Measurements from ENCODE around the gene ELK1.
A peak's percentile ranks its signal among the peaks of the same experiment; 100 is the strongest.

ELK1 gene

DNA sequence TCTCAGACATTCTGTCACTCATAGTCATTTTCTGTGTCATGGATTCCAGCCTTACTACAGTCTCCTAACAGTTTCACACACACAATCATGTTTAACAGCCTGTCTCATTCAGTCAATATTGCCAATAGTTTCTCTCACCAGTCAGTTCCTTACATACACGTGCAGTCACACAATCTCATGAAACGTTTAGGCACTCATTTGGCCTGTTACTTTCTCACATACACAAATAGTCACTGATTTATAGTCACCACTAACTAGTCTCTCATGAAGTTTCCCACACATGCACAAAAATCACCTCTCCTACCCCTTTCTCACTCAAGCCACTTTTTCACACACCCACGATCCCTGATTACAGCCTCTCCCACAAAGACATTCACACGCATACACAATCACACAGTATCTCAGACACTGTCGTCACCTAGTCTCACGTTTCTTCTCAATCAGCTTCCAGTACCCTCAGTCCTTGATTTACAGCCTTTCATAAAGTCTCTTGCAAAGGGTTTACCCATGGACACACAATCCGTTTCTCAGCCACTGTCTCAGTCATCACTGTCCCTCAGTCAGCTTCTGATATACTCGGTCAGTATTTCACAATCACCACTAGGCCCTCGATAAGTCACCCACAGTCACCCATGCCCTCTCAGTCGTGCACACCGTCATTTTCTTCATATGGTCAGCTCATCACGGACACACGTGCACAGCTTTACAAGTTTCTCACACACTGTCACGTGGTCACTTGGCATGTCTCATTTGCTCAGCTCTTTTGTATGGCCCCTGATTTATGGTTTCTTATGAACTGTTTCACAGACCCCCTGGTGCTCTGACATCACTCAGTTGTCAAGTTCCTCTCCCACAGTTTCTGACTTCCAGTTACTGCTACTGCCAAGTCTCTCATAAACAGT is 16.4 kb downstream of the ELK1 start:
- CTCF ChIA-PET: no interaction called here

DNA sequence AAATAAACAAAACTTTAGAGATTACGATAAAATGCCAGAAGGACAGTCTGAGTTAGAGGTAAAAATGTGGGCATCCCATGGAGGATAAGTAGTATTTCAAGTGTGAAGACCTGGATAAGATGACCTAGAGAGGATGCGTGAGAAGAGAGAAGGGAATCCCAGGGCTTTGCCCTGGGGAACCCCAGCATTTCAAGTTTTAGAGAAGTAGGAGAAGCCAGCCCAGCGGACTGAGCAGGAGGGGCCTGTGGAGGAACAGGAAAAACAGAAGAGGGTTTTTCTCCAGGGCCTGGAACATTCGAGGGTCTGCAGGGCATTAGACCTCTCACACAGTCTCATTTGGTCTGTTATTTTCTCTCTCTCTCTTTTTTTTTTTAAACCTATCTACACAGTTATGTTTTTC is 17.7 kb downstream of the ELK1 start:
- CTCF ChIA-PET: no interaction called here
- Mint-ChIP-seq H3K27ac (peak overlapping the region; percentile 39), H3K9me3 (no peaks in the 10 kb centered on the region), H3K27me3 (no peaks in the 10 kb centered on the region), H3K36me3 (peaks cover 17% of the 10 kb centered on the region), H3K4me3 (no peak overlapping the region), H3K4me1 (peaks cover 36% of the 10 kb centered on the region)
- DNase-seq: no peak

More for the DNA sequence above, 16.4 kb downstream of the ELK1 start:
- H3K4me3 Mint-ChIP-seq: no peak overlapping the region
- H3K9me3 Mint-ChIP-seq: no peaks in the 10 kb centered on the region
- H3K27me3 Mint-ChIP-seq: no peaks in the 10 kb centered on the region
- peaks cover 39% of the 10 kb centered on the region for H3K4me1 Mint-ChIP-seq
- no peak overlapping the region for H3K27ac Mint-ChIP-seq
- peaks cover 24% of the 10 kb centered on the region for H3K36me3 Mint-ChIP-seq
- no peak for DNase-seq

DNA sequence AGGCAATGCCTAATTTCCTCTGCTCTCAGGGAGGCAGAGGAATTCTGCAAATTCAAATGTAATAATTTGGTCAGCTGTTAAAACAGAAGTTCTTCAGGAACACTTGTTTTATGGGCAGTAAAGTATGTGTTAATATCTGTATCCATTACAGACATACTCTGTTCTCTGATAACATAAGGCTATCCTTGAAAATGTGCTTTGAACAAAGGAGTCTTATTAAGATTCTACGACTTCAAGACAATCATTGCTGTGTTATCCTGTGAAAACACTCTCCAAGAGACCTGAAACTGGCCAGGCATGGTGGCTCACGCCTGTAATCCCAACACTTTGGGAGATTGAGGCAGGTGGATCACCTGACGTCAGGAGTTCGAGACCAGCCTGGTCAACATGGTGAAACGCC is 18.7 kb downstream of the ELK1 start:
- Mint-ChIP-seq H3K36me3 (peaks cover 11% of the 10 kb centered on the region), H3K4me1 (peaks cover 30% of the 10 kb centered on the region), H3K9me3 (no peaks in the 10 kb centered on the region), H3K27ac (no peak overlapping the region), H3K27me3 (no peaks in the 10 kb centered on the region), H3K4me3 (no peak overlapping the region)
- CTCF ChIA-PET: no interaction called here
- no peak for DNase-seq

DNA sequence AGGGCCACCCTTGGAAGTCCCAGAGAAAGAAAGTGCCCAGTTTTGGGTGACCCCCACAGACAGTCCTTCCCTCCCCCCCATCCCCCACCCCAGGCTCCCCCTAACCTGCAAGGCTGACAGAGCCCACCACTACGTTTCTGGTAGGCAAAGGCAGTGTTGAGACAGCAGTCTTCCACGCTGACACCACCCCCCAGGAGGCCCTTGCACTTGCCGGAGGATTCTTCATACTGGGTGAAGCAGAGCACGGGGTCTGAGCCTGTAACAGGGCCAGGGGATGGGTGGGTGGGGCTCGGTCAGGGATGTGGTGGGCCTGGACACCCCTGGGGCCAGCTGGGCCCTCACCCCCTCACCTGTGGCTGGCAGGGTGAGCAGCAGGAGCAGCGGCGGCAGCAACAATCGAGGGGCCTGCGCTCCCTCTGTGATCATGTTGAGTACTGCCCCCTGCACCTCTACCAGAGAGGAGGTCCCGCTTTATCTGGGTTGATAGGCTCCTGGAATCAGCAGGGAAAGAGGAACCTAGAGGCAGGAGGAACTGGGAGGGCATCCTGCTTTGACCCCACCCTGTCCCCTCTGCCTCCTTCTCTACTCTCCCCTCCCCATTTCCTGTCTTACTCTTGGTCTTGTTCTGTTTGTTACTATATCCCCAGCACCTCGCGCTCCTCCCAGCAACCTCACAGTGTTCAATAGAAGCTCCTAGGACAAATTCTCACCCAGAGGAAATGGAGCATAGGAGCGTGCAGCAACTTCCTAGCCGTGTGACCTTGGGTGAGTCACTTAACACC is 20.8 kb downstream of the ELK1 start, which contains the start of gene CFP:
CFP (minus strand) TSS at position 512 of the 782 bp plus-strand sequence; CDS start at position 426, 86 bp downstream.
- H3K4me1 Mint-ChIP-seq: peaks cover 25% of the 10 kb centered on the region
- DNase-seq: peak; percentile 50
- peaks cover 13% of the 10 kb centered on the region for H3K36me3 Mint-ChIP-seq
- CTCF ChIA-PET: interaction anchor here (0.8 to 1.8 kb wide), 5 partner anchors 49 to 107 kb away, joined by 3 to 8 read pairs (median 4); partner anchors contain the start of gene ARAF
- peak within 1 kb of the TSS; percentile 87 for H3K4me3 Mint-ChIP-seq
- no peaks in the 10 kb centered on the region for H3K9me3 Mint-ChIP-seq
- peak within 1 kb of the TSS; percentile 87 for H3K27ac Mint-ChIP-seq
- H3K27me3 Mint-ChIP-seq: no peaks in the 10 kb centered on the region

DNA sequence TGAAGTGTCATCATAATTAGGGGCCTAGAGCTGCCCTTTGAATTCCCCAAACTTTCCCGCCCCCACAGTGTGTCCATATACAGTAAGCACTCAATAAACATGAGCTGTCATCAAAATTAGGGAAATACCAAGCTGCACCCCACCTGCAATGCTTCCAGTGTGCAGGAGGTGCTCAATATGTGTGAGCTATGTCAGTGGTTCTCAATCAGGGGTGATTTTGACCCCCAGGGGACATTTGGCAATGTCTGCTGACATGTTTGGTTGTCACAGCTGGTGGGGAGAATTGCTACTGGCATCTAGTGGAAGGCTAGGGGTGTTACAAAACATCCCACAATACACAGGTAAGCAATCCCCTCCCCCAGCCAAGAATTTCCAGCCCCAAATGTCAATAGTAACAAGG is 21.4 kb downstream of the ELK1 start:
- peaks cover 28% of the 10 kb centered on the region for H3K4me1 Mint-ChIP-seq
- H3K9me3 Mint-ChIP-seq: no peaks in the 10 kb centered on the region
- H3K4me3 Mint-ChIP-seq: peak overlapping the region; percentile 87
- CTCF ChIA-PET: interaction anchor here (1.0 to 1.8 kb wide), 5 partner anchors 22 to 106 kb away, joined by 3 to 8 read pairs (median 4); partner anchors contain the start of genes ARAF and ELK1
- peaks cover 15% of the 10 kb centered on the region for H3K36me3 Mint-ChIP-seq
- peak; percentile 54 for DNase-seq
- no peaks in the 10 kb centered on the region for H3K27me3 Mint-ChIP-seq
- H3K27ac Mint-ChIP-seq: peak overlapping the region; percentile 87

DNA sequence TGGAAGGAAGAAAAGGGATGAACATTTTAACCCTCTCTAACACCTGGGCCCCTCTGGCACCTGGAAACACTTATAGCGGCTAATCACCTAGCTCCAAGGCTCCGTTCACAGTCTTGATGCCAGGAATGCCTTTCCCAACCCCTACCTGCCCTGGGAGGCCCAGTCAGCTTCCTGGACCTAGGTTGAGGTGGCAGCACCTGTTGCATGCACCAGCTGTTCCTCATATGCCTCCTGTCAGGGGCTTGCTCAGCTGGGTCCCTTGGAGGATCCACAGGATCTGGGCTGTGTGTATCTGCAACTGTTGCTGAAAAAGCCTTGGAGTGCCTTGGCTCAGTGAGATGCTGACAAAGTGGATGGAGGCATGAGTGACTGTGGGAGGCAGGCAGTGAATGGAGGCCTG is 25.0 kb downstream of the ELK1 start:
- Mint-ChIP-seq H3K27ac (no peak overlapping the region), H3K4me3 (no peak overlapping the region)
- CTCF ChIA-PET: no interaction called here

DNA sequence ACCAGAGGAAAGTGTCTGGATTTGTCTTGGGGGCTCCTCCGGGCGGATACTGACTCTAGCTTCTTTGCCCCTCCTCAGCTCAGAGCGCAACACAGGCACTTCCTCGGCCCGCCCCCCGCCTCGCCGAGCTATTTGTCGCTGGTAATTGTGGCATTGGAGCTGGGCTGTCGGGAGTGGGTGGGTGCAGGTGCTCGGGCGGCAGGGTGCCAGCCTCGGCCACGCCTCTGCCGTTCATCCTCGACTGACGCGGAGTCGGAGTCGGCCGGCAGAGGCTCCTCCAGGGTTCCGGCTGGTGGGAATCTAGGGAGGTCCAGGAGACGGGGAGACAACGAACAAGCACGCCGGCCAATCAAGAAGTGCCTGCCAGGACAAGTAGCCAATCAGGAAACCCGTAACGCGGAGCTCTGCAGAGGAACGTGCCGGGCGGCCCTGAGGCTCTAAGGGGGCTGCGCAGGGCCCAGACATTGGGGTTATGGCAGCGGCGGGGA is 26.8 kb downstream of the ELK1 start:
- Mint-ChIP-seq H3K27ac (no peak overlapping the region), H3K9me3 (no peaks in the 10 kb centered on the region), H3K27me3 (peaks cover 20% of the 10 kb centered on the region), H3K4me3 (peak overlapping the region; percentile 75), H3K36me3 (peaks cover 14% of the 10 kb centered on the region), H3K4me1 (peaks cover 24% of the 10 kb centered on the region)
- CTCF ChIA-PET: interaction anchor here (0.7 to 1.2 kb wide), 2 partner anchors 75 to 83 kb away, joined by 3 read pairs; no protein-coding TSS in a partner anchor
- DNase-seq: peak; percentile 64

More for the DNA sequence above, 25.0 kb downstream of the ELK1 start:
- H3K9me3 Mint-ChIP-seq: no peaks in the 10 kb centered on the region
- peaks cover 34% of the 10 kb centered on the region for H3K4me1 Mint-ChIP-seq
- peaks cover 10% of the 10 kb centered on the region for H3K27me3 Mint-ChIP-seq
- H3K36me3 Mint-ChIP-seq: peaks cover 15% of the 10 kb centered on the region
- no peak for DNase-seq

DNA sequence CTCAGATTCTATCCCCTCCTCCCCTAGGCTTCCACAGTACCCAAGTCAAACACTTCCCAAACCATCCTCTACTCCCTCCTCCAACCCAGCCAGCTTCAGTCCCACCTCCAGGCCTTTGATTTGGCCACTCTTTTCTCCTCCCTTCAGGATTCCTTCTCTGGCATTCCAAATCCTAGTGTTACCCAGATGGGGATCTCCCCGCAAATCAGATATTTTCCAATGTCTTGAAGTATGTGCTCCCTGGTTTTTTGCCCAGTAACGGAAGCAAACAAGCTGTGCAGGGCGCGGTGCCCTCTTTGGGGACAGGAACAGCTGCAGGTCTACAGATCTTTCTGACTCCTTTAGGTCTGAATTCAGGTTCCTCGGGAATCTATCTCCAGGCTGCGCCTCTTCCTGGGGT is 28.5 kb downstream of the ELK1 start:
- H3K27me3 Mint-ChIP-seq: peaks cover 33% of the 10 kb centered on the region
- peaks cover 10% of the 10 kb centered on the region for H3K36me3 Mint-ChIP-seq
- no peak overlapping the region for H3K4me3 Mint-ChIP-seq
- CTCF ChIA-PET: no interaction called here
- peak overlapping the region; percentile 62 for H3K27ac Mint-ChIP-seq
- H3K9me3 Mint-ChIP-seq: no peaks in the 10 kb centered on the region
- peaks cover 17% of the 10 kb centered on the region for H3K4me1 Mint-ChIP-seq
- DNase-seq: no peak

DNA sequence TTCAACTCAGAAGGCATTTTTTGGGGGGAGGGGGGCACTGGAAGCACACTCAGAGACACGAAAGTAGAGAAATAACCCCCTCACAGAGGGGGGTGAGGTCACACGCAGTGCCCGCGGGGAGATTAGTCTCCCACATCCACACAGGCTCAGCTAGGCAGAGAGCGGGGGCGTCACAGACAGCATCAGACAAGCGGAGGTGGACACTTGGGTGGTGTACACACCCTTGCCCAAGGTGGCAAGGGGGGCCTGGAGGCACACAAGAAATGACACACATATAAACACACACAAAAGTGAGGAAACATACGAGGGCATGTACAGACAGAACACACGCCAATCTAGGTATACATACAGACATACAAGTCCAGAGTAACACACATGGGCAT is 30.1 kb downstream of the ELK1 start:
- H3K4me3 Mint-ChIP-seq: no peak overlapping the region
- peaks cover 33% of the 10 kb centered on the region for H3K27me3 Mint-ChIP-seq

DNA sequence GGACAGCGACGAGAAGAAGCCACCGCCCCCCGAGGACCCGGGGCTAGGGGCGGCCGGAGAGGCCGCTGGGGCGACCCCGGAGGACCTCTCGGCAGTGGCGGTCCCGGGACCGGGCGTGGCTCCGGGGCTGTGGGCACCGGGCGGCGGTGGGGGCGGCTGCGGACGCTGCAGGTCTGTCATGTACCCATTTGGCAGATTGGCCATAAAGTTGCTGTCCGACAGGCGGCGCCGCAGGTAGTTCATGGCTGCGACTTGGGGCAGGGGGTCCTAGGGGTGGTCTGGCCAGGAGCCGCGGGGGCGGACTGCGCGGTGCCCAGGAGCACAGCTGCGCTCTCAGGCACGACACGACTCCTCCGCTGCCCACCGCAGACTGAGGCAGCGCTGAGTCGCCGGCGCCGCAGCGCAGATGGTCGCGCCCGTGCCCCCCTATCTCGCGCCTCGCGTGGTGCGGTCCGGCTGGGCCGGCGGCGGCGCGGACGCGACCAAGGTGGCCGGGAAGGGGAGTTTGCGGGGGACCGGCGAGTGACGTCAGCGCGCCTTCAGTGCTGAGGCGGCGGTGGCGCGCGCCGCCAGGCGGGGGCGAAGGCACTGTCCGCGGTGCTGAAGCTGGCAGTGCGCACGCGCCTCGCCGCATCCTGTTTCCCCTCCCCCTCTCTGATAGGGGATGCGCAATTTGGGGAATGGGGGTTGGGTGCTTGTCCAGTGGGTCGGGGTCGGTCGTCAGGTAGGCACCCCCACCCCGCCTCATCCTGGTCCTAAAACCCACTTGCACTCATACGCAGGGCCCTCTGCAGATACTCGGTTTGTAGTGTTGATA is 30.7 kb downstream of the ELK1 start, which contains the start of gene SYN1:
SYN1 (minus strand) TSS at position 372 of the 817 bp plus-strand sequence; CDS start at position 243, 129 bp downstream.
- Mint-ChIP-seq H3K4me1 (peaks cover 17% of the 10 kb centered on the region), H3K27me3 (peaks cover 34% of the 10 kb centered on the region), H3K27ac (no peak within 1 kb of the TSS), H3K36me3 (peaks cover 3% of the 10 kb centered on the region), H3K4me3 (peak within 1 kb of the TSS; percentile 57), H3K9me3 (no peaks in the 10 kb centered on the region)
- CTCF ChIA-PET: no interaction called here
- peak; percentile 86 for DNase-seq

More for the DNA sequence above, 30.1 kb downstream of the ELK1 start:
- Mint-ChIP-seq H3K36me3 (peaks cover 5% of the 10 kb centered on the region), H3K27ac (no peak overlapping the region), H3K4me1 (peaks cover 17% of the 10 kb centered on the region), H3K9me3 (no peaks in the 10 kb centered on the region)
- CTCF ChIA-PET: no interaction called here
- DNase-seq: no peak

DNA sequence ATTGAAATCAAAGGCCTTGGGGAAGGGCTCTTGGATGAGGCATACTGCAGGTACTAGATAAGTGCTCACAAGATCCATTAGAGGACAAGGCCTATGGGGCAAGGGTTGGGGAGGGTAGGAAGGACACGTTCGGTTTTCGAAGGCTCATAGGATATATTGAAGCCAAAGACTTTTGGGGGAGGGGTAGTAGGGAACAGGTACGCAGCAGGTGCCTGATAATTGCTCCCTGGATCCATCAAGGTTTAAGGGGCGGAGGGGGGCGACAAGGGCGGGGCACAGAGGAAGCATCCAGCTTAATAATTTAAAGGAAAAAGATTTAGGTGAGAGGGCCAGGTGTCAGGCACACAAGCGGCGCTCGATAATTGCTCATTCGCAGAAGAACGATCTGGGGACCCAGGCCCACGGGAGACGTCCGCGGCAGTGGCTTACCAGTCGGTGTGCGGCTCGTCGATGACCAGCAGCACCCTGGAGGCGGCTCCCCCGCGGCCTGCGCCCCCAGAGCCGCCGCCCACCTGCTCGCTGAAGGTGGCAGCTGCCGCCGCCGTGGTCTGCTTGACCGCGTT is 31.4 kb downstream of the ELK1 start:
- DNase-seq: no peak
- Mint-ChIP-seq H3K27ac (no peak overlapping the region), H3K4me1 (peaks cover 14% of the 10 kb centered on the region), H3K9me3 (no peaks in the 10 kb centered on the region), H3K4me3 (peak overlapping the region; percentile 57), H3K27me3 (peaks cover 37% of the 10 kb centered on the region), H3K36me3 (peaks cover under 1% of the 10 kb centered on the region)
- CTCF ChIA-PET: no interaction called here

DNA sequence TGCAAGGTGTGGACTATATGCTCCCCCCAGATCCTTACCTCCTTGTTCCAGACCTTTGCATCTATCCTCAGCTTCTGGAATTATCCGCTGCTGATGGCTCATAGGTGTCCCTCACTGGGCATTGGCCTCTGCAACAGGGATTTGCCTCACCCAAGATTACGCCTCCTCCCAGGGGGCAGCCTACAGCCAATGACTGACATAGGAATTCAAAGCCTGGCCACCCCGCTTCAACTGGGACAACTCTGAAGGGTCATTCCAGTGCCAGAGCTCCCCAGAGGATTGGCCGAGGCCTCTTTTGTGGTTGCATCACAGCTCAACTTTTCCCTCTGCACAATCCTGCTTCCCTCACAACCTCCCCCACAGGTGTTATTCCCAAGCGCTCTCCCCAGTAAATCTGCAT is 35.7 kb downstream of the ELK1 start:
- peaks cover 2% of the 10 kb centered on the region for H3K4me1 Mint-ChIP-seq
- H3K27me3 Mint-ChIP-seq: peaks cover 21% of the 10 kb centered on the region
- DNase-seq: no peak
- H3K27ac Mint-ChIP-seq: no peak overlapping the region
- CTCF ChIA-PET: no interaction called here
- H3K4me3 Mint-ChIP-seq: no peak overlapping the region
- H3K9me3 Mint-ChIP-seq: no peaks in the 10 kb centered on the region
- no peaks in the 10 kb centered on the region for H3K36me3 Mint-ChIP-seq

DNA sequence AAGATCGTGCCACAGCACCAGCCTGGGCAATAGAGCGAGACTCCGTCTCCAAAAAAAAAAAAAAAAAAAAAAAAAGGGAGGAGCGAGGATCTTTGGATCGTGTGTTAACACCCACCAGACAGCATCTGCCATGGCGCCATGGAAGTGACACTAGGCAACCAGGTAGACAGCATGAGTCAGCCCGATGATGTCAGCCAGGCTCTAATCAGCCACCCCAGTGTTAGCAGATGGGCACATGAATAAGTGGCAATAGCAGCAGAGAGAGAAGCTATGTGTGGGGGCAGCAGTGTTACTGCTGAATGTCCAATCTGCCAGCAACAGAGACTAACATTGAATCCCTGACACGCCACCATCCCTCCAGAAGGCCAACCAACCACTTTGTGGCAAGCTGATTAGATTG is 37.3 kb downstream of the ELK1 start:
- DNase-seq: no peak
- H3K36me3 Mint-ChIP-seq: no peaks in the 10 kb centered on the region
- CTCF ChIA-PET: no interaction called here
- H3K27me3 Mint-ChIP-seq: peaks cover 11% of the 10 kb centered on the region
- no peak overlapping the region for H3K4me3 Mint-ChIP-seq
- peaks cover 4% of the 10 kb centered on the region for H3K4me1 Mint-ChIP-seq
- no peaks in the 10 kb centered on the region for H3K9me3 Mint-ChIP-seq
- H3K27ac Mint-ChIP-seq: no peak overlapping the region
